ENCODE measurements around the gene GDF7. TPM values are rescaled to one million over a fixed set of nuclear protein-coding genes. Genes with fewer than 3 reads are reported as not detected.

GDF7 gene
- total and polyA plus RNA-seq, 12 donors: 0.10 to 1.2 (median 0.58) TPM

DNA sequence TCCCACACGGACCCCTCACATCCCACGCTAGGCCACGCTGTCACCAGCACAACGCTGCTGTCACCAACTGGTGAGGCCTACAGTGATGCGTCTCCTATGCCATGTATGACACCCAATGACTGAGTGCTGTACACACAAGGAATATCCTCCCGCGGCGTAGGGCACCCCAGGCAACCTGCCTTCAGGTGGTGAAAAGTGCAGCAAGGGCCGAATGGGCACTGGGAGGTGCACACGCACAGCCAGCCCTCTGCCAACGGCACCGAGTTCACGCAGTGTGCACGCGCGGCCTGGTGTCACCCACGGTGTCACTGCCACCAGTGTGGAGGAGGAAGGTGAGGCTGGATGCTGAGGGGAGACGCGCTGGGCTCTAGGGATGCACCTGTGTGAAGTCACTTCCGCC is 20.5 kb upstream of the GDF7 start:
- TF ChIP-seq, protein P1, sequence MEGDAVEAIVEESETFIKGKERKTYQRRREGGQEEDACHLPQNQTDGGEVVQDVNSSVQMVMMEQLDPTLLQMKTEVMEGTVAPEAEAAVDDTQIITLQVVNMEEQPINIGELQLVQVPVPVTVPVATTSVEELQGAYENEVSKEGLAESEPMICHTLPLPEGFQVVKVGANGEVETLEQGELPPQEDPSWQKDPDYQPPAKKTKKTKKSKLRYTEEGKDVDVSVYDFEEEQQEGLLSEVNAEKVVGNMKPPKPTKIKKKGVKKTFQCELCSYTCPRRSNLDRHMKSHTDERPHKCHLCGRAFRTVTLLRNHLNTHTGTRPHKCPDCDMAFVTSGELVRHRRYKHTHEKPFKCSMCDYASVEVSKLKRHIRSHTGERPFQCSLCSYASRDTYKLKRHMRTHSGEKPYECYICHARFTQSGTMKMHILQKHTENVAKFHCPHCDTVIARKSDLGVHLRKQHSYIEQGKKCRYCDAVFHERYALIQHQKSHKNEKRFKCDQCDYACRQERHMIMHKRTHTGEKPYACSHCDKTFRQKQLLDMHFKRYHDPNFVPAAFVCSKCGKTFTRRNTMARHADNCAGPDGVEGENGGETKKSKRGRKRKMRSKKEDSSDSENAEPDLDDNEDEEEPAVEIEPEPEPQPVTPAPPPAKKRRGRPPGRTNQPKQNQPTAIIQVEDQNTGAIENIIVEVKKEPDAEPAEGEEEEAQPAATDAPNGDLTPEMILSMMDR (IDR thresholded peaks at IDR 0.05): no peak
- Histone ChIP-seq H3K9me3 (no peaks in the 10 kb centered on the region), H3K27me3 (no peaks in the 10 kb centered on the region), H3K4me3 (no peak overlapping the region), H3K27ac (no peak overlapping the region), H3K36me3 (peaks cover 0 to 50% (median 17%) of the 10 kb centered on the region in 9 donors), H3K4me1 (peaks cover 3 to 49% (median 45%) of the 10 kb centered on the region in 9 donors)
- intact Hi-C loops (cut with DNase I): no loop called here
- WGBS, 2 donors: 96 to 97% methylated on average over 20 of the region's 20 CpGs
- DNase-seq (no peak), ATAC-seq (no peak)

DNA sequence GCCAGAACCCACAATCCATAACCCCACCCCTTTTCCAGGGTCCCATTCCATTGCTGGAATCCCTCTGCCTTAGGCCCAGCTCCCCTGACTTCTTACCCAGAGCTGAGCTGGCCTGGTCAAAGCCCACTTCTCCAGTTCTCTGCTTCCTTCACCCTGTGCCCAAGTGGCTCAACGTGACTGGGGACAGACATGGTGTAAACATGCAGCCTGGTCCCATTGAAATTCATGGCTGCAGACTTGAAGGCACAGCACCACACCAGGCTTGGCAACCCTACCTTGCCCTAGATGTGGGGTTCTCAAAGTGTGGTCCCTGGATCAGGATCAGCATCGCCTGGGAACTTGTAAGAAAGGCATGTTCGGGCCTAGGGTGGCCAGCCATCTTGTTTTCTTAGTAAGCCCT is 19.7 kb upstream of the GDF7 start:
- intact Hi-C loops (cut with DNase I): no loop called here
- 89 to 96% methylated on average over 3 of the region's 3 CpGs for WGBS, 2 donors
- TF ChIP-seq, protein P1 (IDR thresholded peaks at IDR 0.05): no peak
- Histone ChIP-seq H3K27me3 (no peaks in the 10 kb centered on the region), H3K36me3 (peaks cover 0 to 44% (median 17%) of the 10 kb centered on the region in 9 donors), H3K4me3 (no peak overlapping the region), H3K4me1 (peaks cover 3 to 47% (median 40%) of the 10 kb centered on the region in 9 donors), H3K9me3 (no peaks in the 10 kb centered on the region), H3K27ac (no peak overlapping the region)
- DNase-seq (no peak), ATAC-seq (no peak)

DNA sequence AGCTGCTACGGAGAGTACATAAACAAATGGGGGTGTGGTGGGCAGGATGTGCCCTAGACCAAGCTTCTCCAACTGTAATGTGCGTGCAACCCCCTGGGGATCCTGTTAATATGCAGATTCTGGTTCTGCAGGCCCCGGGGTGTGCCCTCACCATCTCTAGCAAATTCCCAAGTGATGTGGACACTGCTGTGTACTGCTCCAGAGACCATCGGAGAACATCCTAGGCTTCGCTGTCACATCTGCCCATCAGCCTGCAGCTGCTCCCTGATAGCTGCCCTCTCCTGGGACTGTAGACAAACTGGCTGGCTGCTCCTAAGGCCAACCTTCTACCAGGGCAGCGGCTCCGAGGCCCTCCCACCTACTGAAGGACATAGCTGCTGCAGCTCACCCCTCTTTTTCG is 19.2 kb upstream of the GDF7 start:
- WGBS, 2 donors: 80 to 84% methylated on average over 8 of the region's 8 CpGs
- Histone ChIP-seq H3K27ac (no peak overlapping the region), H3K36me3 (peaks cover 0 to 41% (median 17%) of the 10 kb centered on the region in 9 donors), H3K9me3 (no peaks in the 10 kb centered on the region), H3K4me1 (peaks cover 3 to 41% (median 35%) of the 10 kb centered on the region in 9 donors), H3K4me3 (no peak overlapping the region), H3K27me3 (no peaks in the 10 kb centered on the region)
- ATAC-seq (no peak), DNase-seq (no peak)
- TF ChIP-seq, protein P1 (IDR thresholded peaks at IDR 0.05): no peak
- intact Hi-C loops (cut with DNase I): no loop called here

DNA sequence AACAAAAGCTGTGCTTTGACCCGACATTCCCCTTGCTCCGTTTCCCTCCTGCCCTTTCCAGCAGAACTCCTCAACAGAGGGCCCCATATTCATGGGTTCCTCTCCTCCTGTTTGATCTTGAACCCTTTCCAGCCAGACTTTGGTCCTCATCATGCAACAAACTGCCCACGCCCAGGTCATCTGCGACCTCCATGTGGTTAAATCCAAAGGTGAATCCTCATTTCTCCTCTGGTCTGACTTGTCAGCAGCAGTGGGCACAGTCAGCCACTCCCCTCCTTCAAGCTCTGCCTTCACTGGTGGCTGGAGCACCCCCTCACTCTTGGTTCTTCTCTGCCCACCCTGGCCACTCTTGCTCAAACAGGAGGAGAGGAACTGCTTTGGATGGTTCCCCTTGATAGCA is 18.7 kb upstream of the GDF7 start:
- no peak overlapping the region for H3K4me3 ChIP-seq
- no peak overlapping the region for H3K27ac ChIP-seq
- WGBS, 2 donors: 91 to 93% methylated on average over 4 of the region's 4 CpGs
- TF ChIP-seq, protein P1 (IDR thresholded peaks at IDR 0.05): no peak
- no peaks in the 10 kb centered on the region for H3K27me3 ChIP-seq
- DNase-seq (no peak), ATAC-seq (no peak)
- intact Hi-C loops (cut with DNase I): no loop called here
- peaks cover 0 to 36% (median 15%) of the 10 kb centered on the region in 9 donors for H3K36me3 ChIP-seq
- peaks cover 3 to 39% (median 35%) of the 10 kb centered on the region in 9 donors for H3K4me1 ChIP-seq
- H3K9me3 ChIP-seq: no peaks in the 10 kb centered on the region
